Loucy (cell line): ENCODE results near the gene COPS7A.

Experiments used
- EZH2phosphoT487 ChIP-seq: fragments of 200-600 bp; IDR thresholded peaks from 2 replicates; pipeline ENCODE4 v1.6.1; 2018; ENCODE audit warnings: antibody characterized with exemption, mild to moderate bottlenecking, moderate library complexity, borderline replicate concordance
- TF ChIP-seq, protein P1 (sequence below): fragments of 200-600 bp; sonication (generic); conservative IDR thresholded peaks from 2 replicates; pipeline ENCODE4 v1.5.1; 2014; ENCODE audit warnings: mild to moderate bottlenecking, antibody characterized with exemption, low read length

- TF ChIP-seq, protein P1, sequence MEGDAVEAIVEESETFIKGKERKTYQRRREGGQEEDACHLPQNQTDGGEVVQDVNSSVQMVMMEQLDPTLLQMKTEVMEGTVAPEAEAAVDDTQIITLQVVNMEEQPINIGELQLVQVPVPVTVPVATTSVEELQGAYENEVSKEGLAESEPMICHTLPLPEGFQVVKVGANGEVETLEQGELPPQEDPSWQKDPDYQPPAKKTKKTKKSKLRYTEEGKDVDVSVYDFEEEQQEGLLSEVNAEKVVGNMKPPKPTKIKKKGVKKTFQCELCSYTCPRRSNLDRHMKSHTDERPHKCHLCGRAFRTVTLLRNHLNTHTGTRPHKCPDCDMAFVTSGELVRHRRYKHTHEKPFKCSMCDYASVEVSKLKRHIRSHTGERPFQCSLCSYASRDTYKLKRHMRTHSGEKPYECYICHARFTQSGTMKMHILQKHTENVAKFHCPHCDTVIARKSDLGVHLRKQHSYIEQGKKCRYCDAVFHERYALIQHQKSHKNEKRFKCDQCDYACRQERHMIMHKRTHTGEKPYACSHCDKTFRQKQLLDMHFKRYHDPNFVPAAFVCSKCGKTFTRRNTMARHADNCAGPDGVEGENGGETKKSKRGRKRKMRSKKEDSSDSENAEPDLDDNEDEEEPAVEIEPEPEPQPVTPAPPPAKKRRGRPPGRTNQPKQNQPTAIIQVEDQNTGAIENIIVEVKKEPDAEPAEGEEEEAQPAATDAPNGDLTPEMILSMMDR, result no peak
- TF ChIP-seq EZH2phosphoT487, result no peak
These were observed 47.2 kb downstream of the COPS7A start for GRCh38 chr12:6771091-6771495.
